Measurements from ENCODE around the gene H6PD. TPM values are rescaled to one million over a fixed set of nuclear protein-coding genes. Genes with fewer than 3 reads are reported as not detected.

The H6PD gene
- total RNA-seq, 1 donor from 2014 or later, result 48.4 TPM

DNA sequence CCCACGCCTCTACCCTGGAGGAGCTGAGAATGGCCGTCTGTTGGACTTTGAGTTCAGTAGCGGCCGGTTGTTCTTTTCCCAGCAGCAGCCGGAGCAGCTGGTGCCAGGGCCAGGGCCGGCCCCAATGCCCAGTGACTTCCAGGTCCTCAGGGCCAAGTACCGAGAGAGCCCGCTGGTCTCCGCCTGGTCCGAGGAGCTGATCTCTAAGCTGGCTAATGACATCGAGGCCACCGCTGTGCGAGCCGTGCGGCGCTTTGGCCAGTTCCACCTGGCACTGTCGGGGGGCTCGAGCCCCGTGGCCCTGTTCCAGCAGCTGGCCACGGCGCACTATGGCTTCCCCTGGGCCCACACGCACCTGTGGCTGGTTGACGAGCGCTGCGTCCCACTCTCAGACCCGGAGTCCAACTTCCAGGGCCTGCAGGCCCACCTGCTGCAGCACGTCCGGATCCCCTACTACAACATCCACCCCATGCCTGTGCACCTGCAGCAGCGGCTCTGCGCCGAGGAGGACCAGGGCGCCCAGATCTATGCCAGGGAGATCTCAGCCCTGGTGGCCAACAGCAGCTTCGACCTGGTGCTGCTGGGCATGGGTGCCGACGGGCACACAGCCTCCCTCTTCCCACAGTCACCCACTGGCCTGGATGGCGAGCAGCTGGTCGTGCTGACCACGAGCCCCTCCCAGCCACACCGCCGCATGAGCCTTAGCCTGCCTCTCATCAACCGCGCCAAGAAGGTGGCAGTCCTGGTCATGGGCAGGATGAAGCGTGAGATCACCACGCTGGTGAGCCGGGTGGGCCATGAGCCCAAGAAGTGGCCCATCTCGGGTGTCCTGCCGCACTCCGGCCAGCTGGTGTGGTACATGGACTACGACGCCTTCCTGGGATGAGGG is 29.7 kb downstream of the H6PD start:
- peaks cover 12% of the 10 kb centered on the region for H3K36me3 Mint-ChIP-seq (ENCODE audit: unreplicated experiment)
- H3K4me3 Mint-ChIP-seq (ENCODE audit: unreplicated experiment), result no peak overlapping the region
- peaks cover 13% of the 10 kb centered on the region for H3K4me1 Mint-ChIP-seq (ENCODE audit: unreplicated experiment)
- TF ChIP-seq, protein P1, sequence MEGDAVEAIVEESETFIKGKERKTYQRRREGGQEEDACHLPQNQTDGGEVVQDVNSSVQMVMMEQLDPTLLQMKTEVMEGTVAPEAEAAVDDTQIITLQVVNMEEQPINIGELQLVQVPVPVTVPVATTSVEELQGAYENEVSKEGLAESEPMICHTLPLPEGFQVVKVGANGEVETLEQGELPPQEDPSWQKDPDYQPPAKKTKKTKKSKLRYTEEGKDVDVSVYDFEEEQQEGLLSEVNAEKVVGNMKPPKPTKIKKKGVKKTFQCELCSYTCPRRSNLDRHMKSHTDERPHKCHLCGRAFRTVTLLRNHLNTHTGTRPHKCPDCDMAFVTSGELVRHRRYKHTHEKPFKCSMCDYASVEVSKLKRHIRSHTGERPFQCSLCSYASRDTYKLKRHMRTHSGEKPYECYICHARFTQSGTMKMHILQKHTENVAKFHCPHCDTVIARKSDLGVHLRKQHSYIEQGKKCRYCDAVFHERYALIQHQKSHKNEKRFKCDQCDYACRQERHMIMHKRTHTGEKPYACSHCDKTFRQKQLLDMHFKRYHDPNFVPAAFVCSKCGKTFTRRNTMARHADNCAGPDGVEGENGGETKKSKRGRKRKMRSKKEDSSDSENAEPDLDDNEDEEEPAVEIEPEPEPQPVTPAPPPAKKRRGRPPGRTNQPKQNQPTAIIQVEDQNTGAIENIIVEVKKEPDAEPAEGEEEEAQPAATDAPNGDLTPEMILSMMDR (IDR thresholded peaks at IDR 0.05), result no peak
- no peaks in the 10 kb centered on the region for H3K27me3 Mint-ChIP-seq (ENCODE audit: unreplicated experiment)
- H3K27ac Mint-ChIP-seq (ENCODE audit: unreplicated experiment), result no peak overlapping the region
- DNase-seq (ENCODE audit: extremely low spot score, unreplicated experiment), result no peak
- no peaks in the 10 kb centered on the region for H3K9me3 Mint-ChIP-seq (ENCODE audit: unreplicated experiment)

DNA sequence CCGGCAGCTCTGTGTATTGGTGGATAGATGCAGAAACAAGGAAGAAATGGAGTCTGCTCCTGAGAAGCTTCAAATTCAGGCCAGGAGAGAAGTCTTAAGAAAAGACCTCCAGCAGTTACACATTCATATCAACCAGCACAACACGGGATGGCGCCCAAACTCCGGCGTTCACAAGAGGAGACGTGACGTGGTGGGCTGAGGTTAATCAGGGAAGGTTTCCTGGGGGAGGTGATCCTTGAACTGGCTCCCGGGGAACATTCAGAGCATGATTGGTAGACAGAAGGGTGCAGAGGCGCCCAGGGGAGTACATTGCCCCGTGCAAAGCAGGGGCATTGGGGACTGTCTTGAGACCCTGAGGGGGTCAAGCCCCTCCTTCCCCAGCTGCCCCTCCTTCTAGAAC is 30.5 kb downstream of the H6PD start:
- TF ChIP-seq, protein P1 (IDR thresholded peaks at IDR 0.05), result no peak
- no peak overlapping the region for H3K27ac Mint-ChIP-seq (ENCODE audit: unreplicated experiment)
- peaks cover 21% of the 10 kb centered on the region for H3K4me1 Mint-ChIP-seq (ENCODE audit: unreplicated experiment)
- peaks cover 12% of the 10 kb centered on the region for H3K36me3 Mint-ChIP-seq (ENCODE audit: unreplicated experiment)
- H3K9me3 Mint-ChIP-seq (ENCODE audit: unreplicated experiment), result no peaks in the 10 kb centered on the region
- no peak for DNase-seq (ENCODE audit: extremely low spot score, unreplicated experiment)
- H3K27me3 Mint-ChIP-seq (ENCODE audit: unreplicated experiment), result no peaks in the 10 kb centered on the region
- no peak overlapping the region for H3K4me3 Mint-ChIP-seq (ENCODE audit: unreplicated experiment)

DNA sequence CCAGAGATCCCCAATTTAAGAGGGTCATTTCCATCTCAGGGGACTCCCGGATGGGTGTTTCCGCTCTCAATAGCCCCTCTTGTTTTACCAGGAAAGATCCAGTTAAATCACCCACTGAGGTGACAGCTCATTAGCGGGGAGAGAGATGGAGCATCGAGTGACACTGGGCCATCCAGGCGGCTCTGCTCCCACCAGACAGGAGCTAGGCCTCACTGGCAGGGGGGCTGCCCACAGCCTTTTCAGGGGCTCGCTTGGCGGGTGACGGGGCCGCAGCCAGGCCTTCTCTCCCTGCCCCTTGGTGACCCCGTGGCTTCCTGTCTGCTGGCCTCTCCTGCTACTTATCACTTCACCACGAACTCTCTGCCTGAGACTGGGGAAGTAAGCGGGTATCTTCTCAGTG is 31.4 kb downstream of the H6PD start:
- Mint-ChIP-seq H3K27ac (ENCODE audit: unreplicated experiment) (no peak overlapping the region), H3K27me3 (ENCODE audit: unreplicated experiment) (no peaks in the 10 kb centered on the region)

DNA sequence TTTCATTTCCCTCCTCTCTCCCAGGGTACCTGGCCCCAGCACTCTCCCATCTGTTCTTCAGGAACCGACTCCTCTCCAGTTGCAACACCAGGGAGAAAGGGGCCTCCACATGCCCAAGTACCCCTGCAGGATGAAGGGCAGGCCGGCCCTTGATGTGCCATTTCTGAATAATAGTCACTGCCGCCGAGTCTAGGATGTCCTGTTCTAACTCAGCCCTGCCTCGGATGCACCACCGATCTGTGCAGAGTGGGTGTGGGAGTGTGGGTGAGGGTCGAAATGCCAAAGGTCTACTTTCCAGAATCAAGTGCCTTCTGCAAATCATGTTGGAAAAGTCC is 32.7 kb downstream of the H6PD start:
- Mint-ChIP-seq H3K4me3 (ENCODE audit: unreplicated experiment) (no peak overlapping the region), H3K9me3 (ENCODE audit: unreplicated experiment) (no peaks in the 10 kb centered on the region)

More for the DNA sequence above, 31.4 kb downstream of the H6PD start:
- DNase-seq (ENCODE audit: extremely low spot score, unreplicated experiment), result no peak
- H3K4me1 Mint-ChIP-seq (ENCODE audit: unreplicated experiment), result peaks cover 30% of the 10 kb centered on the region
- no peaks in the 10 kb centered on the region for H3K9me3 Mint-ChIP-seq (ENCODE audit: unreplicated experiment)
- TF ChIP-seq, protein P1 (IDR thresholded peaks at IDR 0.05), result no peak
- H3K4me3 Mint-ChIP-seq (ENCODE audit: unreplicated experiment), result no peak overlapping the region
- H3K36me3 Mint-ChIP-seq (ENCODE audit: unreplicated experiment), result peaks cover 12% of the 10 kb centered on the region

More for the DNA sequence above, 32.7 kb downstream of the H6PD start:
- no peak overlapping the region for H3K27ac Mint-ChIP-seq (ENCODE audit: unreplicated experiment)
- TF ChIP-seq, protein P1 (IDR thresholded peaks at IDR 0.05), result no peak
- H3K27me3 Mint-ChIP-seq (ENCODE audit: unreplicated experiment), result no peaks in the 10 kb centered on the region
- no peak for DNase-seq (ENCODE audit: extremely low spot score, unreplicated experiment)
- peaks cover 33% of the 10 kb centered on the region for H3K4me1 Mint-ChIP-seq (ENCODE audit: unreplicated experiment)
- H3K36me3 Mint-ChIP-seq (ENCODE audit: unreplicated experiment), result peaks cover 9% of the 10 kb centered on the region

Data from osteocyte (in vitro differentiated cells).